Raji (cell line): Measurements from ENCODE around the gene PTPRG.

ENCODE experiments used
- POLR2A ChIP-seq: IDR thresholded peaks from 2 replicates; pipeline ENCODE4 v1.6.1; 2011; ENCODE audit warnings: low read depth, low read length, control low read depth; ENCODE audit not compliant: insufficient read depth

Gene PTPRG

GRCh38 chr3:62187022-62187431 is 625.7 kb downstream of the PTPRG start:
- no peak for TF ChIP-seq POLR2A

- no peak for TF ChIP-seq POLR2A
Measured at GRCh38 chr3:62188681-62189375, 627.5 kb downstream of the PTPRG start.

- no peak for TF ChIP-seq POLR2A
Measured at GRCh38 chr3:62189376-62189698, 628.0 kb downstream of the PTPRG start.

GRCh38 chr3:62192891-62193290 is 631.5 kb downstream of the PTPRG start:
- TF ChIP-seq POLR2A, result no peak

GRCh38 chr3:62193586-62194345 is 632.4 kb downstream of the PTPRG start:
- no peak for TF ChIP-seq POLR2A

- TF ChIP-seq POLR2A, result no peak
Measured at GRCh38 chr3:62197350-62198012, 636.1 kb downstream of the PTPRG start.

GRCh38 chr3:62199126-62199525 is 637.8 kb downstream of the PTPRG start:
- no peak for TF ChIP-seq POLR2A

- TF ChIP-seq POLR2A, result no peak
Measured at GRCh38 chr3:62201438-62202035, 640.2 kb downstream of the PTPRG start.

GRCh38 chr3:62203152-62203551 is 641.8 kb downstream of the PTPRG start:
- TF ChIP-seq POLR2A, result no peak

- no peak for TF ChIP-seq POLR2A
Measured at GRCh38 chr3:62203561-62203960, 642.2 kb downstream of the PTPRG start.

GRCh38 chr3:62207197-62207596 is 645.8 kb downstream of the PTPRG start:
- no peak for TF ChIP-seq POLR2A

GRCh38 chr3:62208385-62208784 is 647.0 kb downstream of the PTPRG start:
- no peak for TF ChIP-seq POLR2A

- TF ChIP-seq POLR2A, result no peak
Measured at GRCh38 chr3:62209101-62209500, 647.7 kb downstream of the PTPRG start.

- no peak for TF ChIP-seq POLR2A
Measured at GRCh38 chr3:62210011-62210410, 648.6 kb downstream of the PTPRG start.

- no peak for TF ChIP-seq POLR2A
Measured at GRCh38 chr3:62211675-62212429, 650.5 kb downstream of the PTPRG start.
